ENCODE measurements around the gene ACTL10.

ACTL10 gene

GRCh38 chr20:33664762-33665144 is 2.0 kb upstream of the ACTL10 start:
- DNase-seq = no peak

GRCh38 chr20:33667245-33667675 is 517 bp downstream of the ACTL10 start:
- peak; percentile 83 for DNase-seq

GRCh38 chr20:33667676-33668465 is 1.1 kb downstream of the ACTL10 start:
- DNase-seq = peak; percentile 90

GRCh38 chr20:33668466-33669155 is 1.9 kb downstream of the ACTL10 start:
- no peak for DNase-seq

GRCh38 chr20:33669224-33669623 is 2.5 kb downstream of the ACTL10 start:
- no peak for DNase-seq

- no peak for DNase-seq
Measured at GRCh38 chr20:33669873-33670640, 3.3 kb downstream of the ACTL10 start.

- DNase-seq = no peak
Measured at GRCh38 chr20:33670715-33671499, 4.2 kb downstream of the ACTL10 start.

- DNase-seq = no peak
Measured at GRCh38 chr20:33671573-33672288, 5.0 kb downstream of the ACTL10 start.

- no peak for DNase-seq
Measured at GRCh38 chr20:33672426-33673113, 5.8 kb downstream of the ACTL10 start.

GRCh38 chr20:33673114-33673409 is 6.3 kb downstream of the ACTL10 start:
- DNase-seq = no peak

GRCh38 chr20:33673410-33674293 is 6.9 kb downstream of the ACTL10 start:
- DNase-seq = peak; percentile 73

- peak; percentile 87 for DNase-seq
Measured at GRCh38 chr20:33674294-33675135, 7.8 kb downstream of the ACTL10 start, which contains the start of gene NECAB3. NECAB3 (minus strand) TSS chr20:33674428; CDS start chr20:33674352, 76 bp downstream.

GRCh38 chr20:33675136-33675959 is 8.6 kb downstream of the ACTL10 start:
- DNase-seq = no peak

GRCh38 chr20:33676121-33676520 is 9.4 kb downstream of the ACTL10 start:
- DNase-seq = no peak

- no peak for DNase-seq
Measured at GRCh38 chr20:33676652-33677645, 10.2 kb downstream of the ACTL10 start.

GRCh38 chr20:33677991-33678702 is 11.4 kb downstream of the ACTL10 start:
- DNase-seq = no peak

All from activated CD8-positive, alpha-beta memory T cell treated with anti-CD3 and anti-CD28 coated beads, Interleukin-2, amount 50 U/mL, for 48 hours (primary cell).